GM12864 (cell line): ENCODE data around the gene FGA.

ENCODE experiments used
- DNase-seq: peaks from one replicate; pipeline ENCODE4 v3.0.0-alpha.2; 2011; ENCODE audit warnings: low read depth
- H3K4me3 ChIP-seq: 2 replicates; pipeline ENCODE4 v1.5.1; 2011; ENCODE audit warnings: mild to moderate bottlenecking, low read depth, low read length, control low read depth
- CTCF ChIP-seq: IDR thresholded peaks from 2 replicates; pipeline ENCODE4 v1.5.1; 2011; ENCODE audit warnings: low read depth, mild to moderate bottlenecking, moderate library complexity, low read length, control low read depth, inconsistent platforms; ENCODE audit errors: missing control alignments

Gene FGA

GRCh38 chr4:154616287-154616686 lies 25.7 kb upstream of the FGA start:
- DNase-seq = no peak
- H3K4me3 ChIP-seq = no peak overlapping the region
- TF ChIP-seq CTCF = no peak

GRCh38 chr4:154615211-154615610 lies 24.7 kb upstream of the FGA start:
- DNase-seq = no peak
- no peak overlapping the region for H3K4me3 ChIP-seq
- no peak for TF ChIP-seq CTCF

- TF ChIP-seq CTCF = no peak
- H3K4me3 ChIP-seq = no peak overlapping the region
- no peak for DNase-seq
Observed at GRCh38 chr4:154614306-154614705, 23.8 kb upstream of the FGA start.

GRCh38 chr4:154612472-154613414 lies 22.2 kb upstream of the FGA start, which contains the start of gene FGG:
Gene FGG, minus strand, starts transcription at chr4:154612656. Its CDS starts 47 bp downstream, at chr4:154612609.
- no peak within 1 kb of the TSS for H3K4me3 ChIP-seq
- TF ChIP-seq CTCF = no peak
- no peak for DNase-seq

- DNase-seq = no peak
- no peak for TF ChIP-seq CTCF
- H3K4me3 ChIP-seq = no peak overlapping the region
Observed at GRCh38 chr4:154611833-154612232, 21.3 kb upstream of the FGA start.

- no peak for TF ChIP-seq CTCF
- DNase-seq = no peak
- no peak overlapping the region for H3K4me3 ChIP-seq
Observed at GRCh38 chr4:154610582-154610981, 20.0 kb upstream of the FGA start.

- TF ChIP-seq CTCF = no peak
- no peak overlapping the region for H3K4me3 ChIP-seq
- DNase-seq = no peak
Observed at GRCh38 chr4:154609532-154609931, 19.0 kb upstream of the FGA start.
